GM19099 (cell line): ENCODE results near the gene TRIM44.

Experiments used
- POLR2A ChIP-seq: IDR thresholded peaks from 3 replicates; pipeline ENCODE4 v1.6.1; 2011; ENCODE audit warnings: low read depth; ENCODE audit not compliant: insufficient read length; ENCODE audit errors: extremely low read depth

TRIM44 gene

GRCh38 chr11:35785287-35786167 lies 123.0 kb downstream of the TRIM44 start:
- TF ChIP-seq POLR2A: no peak

DNA sequence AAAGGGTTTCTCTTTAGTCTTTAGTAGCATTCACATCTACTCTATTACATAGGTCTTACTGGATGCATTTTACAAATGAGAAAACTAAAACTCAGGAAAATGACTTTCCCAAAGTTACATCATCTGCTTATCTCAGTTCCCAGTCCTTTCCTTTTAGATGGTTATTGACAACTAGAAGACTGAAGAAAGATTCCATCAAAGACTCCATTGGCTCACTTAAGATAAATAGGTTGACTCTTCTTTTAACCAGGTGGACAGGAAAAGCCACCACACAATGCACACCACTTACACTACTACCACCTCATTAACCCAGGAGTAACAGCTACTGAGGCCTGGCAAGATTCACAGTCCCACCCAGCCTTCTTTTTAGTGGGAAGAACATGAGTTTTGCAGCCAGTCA lies 123.6 kb downstream of the TRIM44 start:
- no peak for TF ChIP-seq POLR2A

- no peak for TF ChIP-seq POLR2A
Measured at GRCh38 chr11:35787013-35787504, 124.5 kb downstream of the TRIM44 start.

- no peak for TF ChIP-seq POLR2A
Measured at GRCh38 chr11:35787626-35788025, 125.1 kb downstream of the TRIM44 start.

DNA sequence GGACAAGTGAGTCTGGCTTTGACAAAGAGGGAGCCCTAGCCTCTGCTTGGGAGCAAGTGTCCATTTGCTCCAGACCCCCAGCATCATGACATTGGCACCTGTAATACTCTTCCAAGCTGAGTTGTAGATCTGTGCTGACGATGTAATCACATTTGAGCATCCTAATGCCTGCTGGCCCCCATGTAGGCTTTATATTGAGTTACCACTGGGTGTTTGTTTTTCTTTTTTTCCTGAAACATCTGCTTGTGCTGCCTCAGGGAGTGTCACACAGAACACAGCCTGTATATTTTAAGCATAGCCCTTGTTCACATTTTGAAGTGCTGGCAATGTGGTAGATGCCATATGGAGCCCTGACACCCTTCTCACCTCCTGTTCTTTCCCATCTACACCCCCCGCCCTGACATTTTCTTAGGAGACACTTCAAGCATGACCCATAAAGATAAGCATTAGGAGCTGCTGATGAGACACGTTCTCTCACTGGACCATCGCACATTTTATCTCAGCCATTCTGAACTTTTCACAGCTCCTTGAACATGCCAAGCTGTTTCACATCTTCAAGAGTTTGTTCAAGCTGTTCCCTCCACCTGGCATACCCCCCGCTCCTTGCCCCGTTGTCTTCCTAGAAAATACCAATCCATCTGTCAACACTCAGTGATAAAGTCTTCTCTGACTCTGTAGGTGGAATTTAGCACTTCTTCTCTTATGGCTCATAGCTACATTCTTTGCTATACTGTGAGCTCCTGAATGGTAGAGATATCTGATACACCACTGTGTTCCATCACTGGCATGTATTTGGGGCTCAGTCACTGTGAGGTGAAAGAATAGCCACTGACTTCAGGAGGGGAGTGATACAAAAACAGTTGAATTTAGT lies 128.7 kb downstream of the TRIM44 start:
- TF ChIP-seq POLR2A: no peak

GRCh38 chr11:35792148-35792845 lies 129.7 kb downstream of the TRIM44 start:
- TF ChIP-seq POLR2A: no peak

GRCh38 chr11:35792846-35793192 lies 130.2 kb downstream of the TRIM44 start:
- TF ChIP-seq POLR2A: no peak

DNA sequence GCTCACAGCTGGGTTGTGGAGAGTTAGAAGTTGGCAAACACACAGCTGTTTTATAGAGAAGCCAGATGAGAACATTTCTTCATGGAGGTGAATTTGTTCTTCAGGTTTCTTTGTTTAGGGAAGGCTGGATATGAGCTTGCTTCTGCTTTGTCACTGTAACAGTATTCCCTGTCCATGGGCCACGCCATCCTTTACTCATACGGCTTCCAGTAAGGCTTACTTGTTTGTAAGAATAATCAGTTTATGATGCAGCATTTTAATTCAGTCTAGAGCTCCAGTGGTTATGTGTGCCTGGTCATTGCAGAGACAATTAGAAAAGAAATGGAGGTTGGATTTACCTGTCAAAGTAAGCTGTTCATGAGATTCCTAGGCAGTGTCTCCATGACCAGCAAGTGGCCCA lies 131.8 kb downstream of the TRIM44 start:
- TF ChIP-seq POLR2A: no peak

GRCh38 chr11:35794850-35795249 lies 132.3 kb downstream of the TRIM44 start:
- TF ChIP-seq POLR2A: no peak

GRCh38 chr11:35796562-35796961 lies 134.0 kb downstream of the TRIM44 start:
- no peak for TF ChIP-seq POLR2A

DNA sequence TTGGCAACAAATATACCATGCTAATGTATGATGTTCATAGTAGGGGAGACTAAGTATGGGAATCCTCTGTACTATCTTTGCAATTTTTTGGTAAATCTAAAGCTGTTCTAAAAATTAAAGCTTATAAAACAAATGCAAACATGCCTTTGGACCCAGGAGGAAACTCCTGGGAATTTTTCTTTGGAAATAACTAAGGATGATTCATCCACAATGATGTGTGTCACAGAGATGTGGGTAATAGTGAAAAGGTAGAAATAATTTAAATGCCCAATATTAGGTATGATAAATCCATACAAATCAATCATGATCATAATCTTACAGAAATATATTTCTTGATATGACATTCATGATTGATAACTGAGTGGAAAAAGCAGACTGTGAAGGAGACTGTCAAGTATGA lies 135.8 kb downstream of the TRIM44 start:
- no peak for TF ChIP-seq POLR2A

- TF ChIP-seq POLR2A: no peak
Measured at GRCh38 chr11:35798983-35799382, 136.4 kb downstream of the TRIM44 start.

- no peak for TF ChIP-seq POLR2A
Measured at GRCh38 chr11:35799655-35800054, 137.1 kb downstream of the TRIM44 start.

GRCh38 chr11:35800970-35801953 lies 138.7 kb downstream of the TRIM44 start:
- TF ChIP-seq POLR2A: no peak

- no peak for TF ChIP-seq POLR2A
Measured at GRCh38 chr11:35802221-35802620, 139.6 kb downstream of the TRIM44 start.

DNA sequence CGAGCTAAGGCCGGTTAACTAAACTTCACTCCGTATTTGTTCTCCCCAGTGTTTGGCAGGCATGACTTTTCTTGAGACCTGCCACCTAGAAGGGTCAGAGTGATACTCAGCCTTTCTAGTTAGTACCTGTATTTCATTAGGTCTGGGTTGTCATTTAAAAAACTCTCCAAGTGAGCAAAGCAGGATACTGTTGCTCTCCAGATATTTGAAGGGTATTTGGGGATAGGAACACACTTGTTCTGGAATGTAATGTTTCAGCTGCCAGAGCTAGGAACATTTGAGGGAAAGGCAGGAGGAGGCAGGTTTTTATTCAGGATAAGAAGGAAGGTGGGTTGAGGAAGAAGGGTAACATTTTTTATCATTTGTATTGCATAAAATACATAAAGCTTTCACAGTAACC lies 140.1 kb downstream of the TRIM44 start:
- TF ChIP-seq POLR2A: no peak
